ENCODE data around the gene SMYD5.

Gene SMYD5

GRCh38 chr2:73174941-73175662 is 38.9 kb upstream of the SMYD5 start:
- H3K4me3 ChIP-seq (ENCODE audit: control insufficient read depth, low read depth, low read length), result peak overlapping the region; percentile 36

GRCh38 chr2:73175663-73176204 is 38.3 kb upstream of the SMYD5 start:
- H3K4me3 ChIP-seq (ENCODE audit: control insufficient read depth, low read depth, low read length), result peak overlapping the region; percentile 36
- DNase-seq (ENCODE audit: low read depth), result no peak
- no peak for TF ChIP-seq CTCF (IDR thresholded peaks at IDR 0.05; ENCODE audit: control insufficient read depth, insufficient read depth, low read depth, low read length, missing control alignments)

More at GRCh38 chr2:73174941-73175662, 38.9 kb upstream of the SMYD5 start:
- no peak for DNase-seq (ENCODE audit: low read depth)
- TF ChIP-seq CTCF (IDR thresholded peaks at IDR 0.05; ENCODE audit: control insufficient read depth, insufficient read depth, low read depth, low read length, missing control alignments), result no peak

- H3K4me3 ChIP-seq (ENCODE audit: control insufficient read depth, low read depth, low read length), result peak overlapping the region; percentile 76
- no peak for DNase-seq (ENCODE audit: low read depth)
Measured at GRCh38 chr2:73176205-73176880, 37.7 kb upstream of the SMYD5 start.

GRCh38 chr2:73176881-73177644 is 37.0 kb upstream of the SMYD5 start:
- peak overlapping the region; percentile 76 for H3K4me3 ChIP-seq (ENCODE audit: control insufficient read depth, low read depth, low read length)
- DNase-seq (ENCODE audit: low read depth), result peak; percentile 24
- TF ChIP-seq CTCF (IDR thresholded peaks at IDR 0.05; ENCODE audit: control insufficient read depth, insufficient read depth, low read depth, low read length, missing control alignments), result peak; percentile 96

More at GRCh38 chr2:73176205-73176880, 37.7 kb upstream of the SMYD5 start:
- no peak for TF ChIP-seq CTCF (IDR thresholded peaks at IDR 0.05; ENCODE audit: control insufficient read depth, insufficient read depth, low read depth, low read length, missing control alignments)

- DNase-seq (ENCODE audit: low read depth), result no peak
- H3K4me3 ChIP-seq (ENCODE audit: control insufficient read depth, low read depth, low read length), result no peak overlapping the region
- TF ChIP-seq CTCF (IDR thresholded peaks at IDR 0.05; ENCODE audit: control insufficient read depth, insufficient read depth, low read depth, low read length, missing control alignments), result no peak
Measured at GRCh38 chr2:73177645-73178255, 36.3 kb upstream of the SMYD5 start.

- H3K4me3 ChIP-seq (ENCODE audit: control insufficient read depth, low read depth, low read length), result no peak overlapping the region
- TF ChIP-seq CTCF (IDR thresholded peaks at IDR 0.05; ENCODE audit: control insufficient read depth, insufficient read depth, low read depth, low read length, missing control alignments), result no peak
- DNase-seq (ENCODE audit: low read depth), result no peak
Measured at GRCh38 chr2:73185965-73186364, 28.1 kb upstream of the SMYD5 start.

Measured in AG09309 (cell line).